ENCODE data around the gene DNHD1.
A peak's percentile ranks its signal among the peaks of the same experiment; 100 is the strongest.

The DNHD1 gene

DNA sequence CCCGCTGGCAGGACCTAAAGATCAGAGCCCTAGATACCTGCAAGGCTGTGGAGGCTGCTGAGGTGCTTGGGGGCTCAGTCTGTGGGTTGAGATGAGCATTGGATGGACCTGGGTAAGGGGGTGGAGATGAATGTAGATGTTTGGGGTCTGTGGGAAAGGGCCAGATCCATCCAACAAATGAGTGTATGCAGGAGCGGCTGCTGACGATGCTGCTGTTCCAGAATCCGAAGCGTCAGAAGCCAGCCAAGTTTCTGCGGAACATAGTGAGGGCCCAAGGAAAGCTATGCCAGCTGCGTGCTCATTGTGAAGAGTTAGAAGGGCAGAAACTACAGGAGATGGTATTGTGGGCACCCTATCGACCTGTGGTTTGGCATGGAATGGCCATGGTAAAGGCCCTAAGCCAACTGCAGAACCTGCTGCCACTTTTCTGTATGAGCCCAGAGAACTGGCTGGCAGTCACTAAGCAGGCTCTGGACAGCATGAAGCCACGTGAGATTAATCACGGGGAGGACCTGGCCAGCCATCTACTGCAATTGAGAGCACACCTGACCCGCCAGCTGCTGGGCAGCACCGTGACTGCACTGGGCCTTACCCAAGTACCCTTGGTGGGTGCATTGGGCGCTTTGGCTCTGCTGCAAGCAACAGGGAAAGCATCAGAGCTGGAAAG lies 69.8 kb downstream of the DNHD1 start:
- no peak overlapping the region for H3K4me3 ChIP-seq (ENCODE audit: low read depth, low read length)
- DNase-seq (ENCODE audit: low read depth), result no peak
- TF ChIP-seq, protein P1, sequence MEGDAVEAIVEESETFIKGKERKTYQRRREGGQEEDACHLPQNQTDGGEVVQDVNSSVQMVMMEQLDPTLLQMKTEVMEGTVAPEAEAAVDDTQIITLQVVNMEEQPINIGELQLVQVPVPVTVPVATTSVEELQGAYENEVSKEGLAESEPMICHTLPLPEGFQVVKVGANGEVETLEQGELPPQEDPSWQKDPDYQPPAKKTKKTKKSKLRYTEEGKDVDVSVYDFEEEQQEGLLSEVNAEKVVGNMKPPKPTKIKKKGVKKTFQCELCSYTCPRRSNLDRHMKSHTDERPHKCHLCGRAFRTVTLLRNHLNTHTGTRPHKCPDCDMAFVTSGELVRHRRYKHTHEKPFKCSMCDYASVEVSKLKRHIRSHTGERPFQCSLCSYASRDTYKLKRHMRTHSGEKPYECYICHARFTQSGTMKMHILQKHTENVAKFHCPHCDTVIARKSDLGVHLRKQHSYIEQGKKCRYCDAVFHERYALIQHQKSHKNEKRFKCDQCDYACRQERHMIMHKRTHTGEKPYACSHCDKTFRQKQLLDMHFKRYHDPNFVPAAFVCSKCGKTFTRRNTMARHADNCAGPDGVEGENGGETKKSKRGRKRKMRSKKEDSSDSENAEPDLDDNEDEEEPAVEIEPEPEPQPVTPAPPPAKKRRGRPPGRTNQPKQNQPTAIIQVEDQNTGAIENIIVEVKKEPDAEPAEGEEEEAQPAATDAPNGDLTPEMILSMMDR (conservative IDR thresholded peaks at IDR 0.05; ENCODE audit: low read depth, low read length), result no peak

DNA sequence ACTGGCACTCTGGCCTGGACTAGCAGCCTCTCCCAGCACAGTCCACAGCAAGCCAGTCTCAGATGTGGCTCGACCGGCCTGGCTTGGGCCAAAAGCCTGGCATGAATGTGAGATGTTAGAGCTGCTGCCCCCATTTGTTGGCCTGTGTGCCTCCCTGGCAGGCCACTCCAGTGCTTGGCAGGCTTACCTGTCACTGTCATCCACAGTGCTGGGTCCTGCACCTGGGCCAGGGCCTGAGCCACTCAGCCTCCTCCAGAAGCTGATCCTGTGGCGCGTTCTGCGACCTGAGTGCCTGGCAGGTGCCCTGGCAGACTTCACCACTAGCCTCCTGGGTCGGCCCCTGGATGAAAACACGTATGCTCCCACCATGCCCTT lies 70.3 kb downstream of the DNHD1 start:
- TF ChIP-seq, protein P1 (conservative IDR thresholded peaks at IDR 0.05; ENCODE audit: low read depth, low read length), result no peak
- H3K4me3 ChIP-seq (ENCODE audit: low read depth, low read length), result no peak overlapping the region
- DNase-seq (ENCODE audit: low read depth), result no peak

DNA sequence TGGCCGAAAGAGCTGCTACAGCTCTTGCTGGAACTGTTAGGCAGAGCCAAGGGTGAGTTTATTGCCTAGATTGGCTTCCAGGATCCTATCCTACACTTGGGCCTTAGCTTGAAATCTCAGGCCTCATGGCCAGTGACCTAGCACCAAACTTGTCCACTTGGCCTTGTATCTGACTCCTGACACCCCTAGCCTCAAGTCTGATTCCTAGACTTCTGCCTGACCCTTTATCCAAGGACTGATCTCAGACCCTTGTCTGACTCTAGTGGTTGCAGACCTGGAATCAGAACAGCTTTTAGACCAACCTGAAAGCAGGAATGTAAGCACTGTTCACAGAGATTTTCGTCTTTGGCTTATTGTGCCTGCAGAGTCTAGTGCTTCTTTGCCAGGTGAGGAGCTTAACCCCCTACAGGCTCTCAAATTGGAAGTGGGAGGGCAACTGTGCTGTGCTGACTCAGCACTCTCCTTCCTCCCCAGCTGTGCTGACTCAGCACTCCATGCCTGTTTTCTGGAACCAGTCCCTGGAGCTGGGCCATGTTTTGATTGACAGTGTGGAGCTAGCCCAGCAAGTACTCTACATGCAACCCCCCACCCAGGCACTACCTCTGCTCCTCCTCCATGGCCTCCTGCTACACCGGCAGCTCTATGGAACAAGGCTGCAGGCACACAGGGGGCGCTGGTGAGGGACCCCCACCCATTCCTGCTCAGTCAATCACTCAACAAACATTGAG lies 71.3 kb downstream of the DNHD1 start:
- DNase-seq (ENCODE audit: low read depth), result peak; percentile 86
- TF ChIP-seq, protein P1 (conservative IDR thresholded peaks at IDR 0.05; ENCODE audit: low read depth, low read length), result peak; percentile 19

DNA sequence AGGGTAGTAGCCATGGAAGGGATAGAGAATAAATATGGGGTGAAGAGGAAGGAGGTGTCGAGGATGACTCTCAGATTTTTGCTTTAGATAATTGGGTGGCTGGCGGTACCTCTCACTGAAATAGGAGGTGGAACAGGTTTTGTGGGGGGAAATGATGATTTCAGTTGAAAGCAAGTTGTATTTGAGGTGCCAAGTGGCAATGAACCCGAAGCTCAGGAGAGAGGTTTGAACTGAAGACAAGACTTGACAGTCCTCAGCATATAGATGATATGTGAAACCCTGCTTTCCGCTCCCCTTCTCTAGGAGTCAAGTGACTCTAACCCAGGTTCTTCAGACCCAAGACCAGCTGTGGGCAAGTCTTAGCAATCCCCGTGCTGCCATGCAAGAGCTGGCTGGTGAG lies 72.6 kb downstream of the DNHD1 start:
- TF ChIP-seq, protein P1 (conservative IDR thresholded peaks at IDR 0.05; ENCODE audit: low read depth, low read length), result no peak
- H3K4me3 ChIP-seq (ENCODE audit: low read depth, low read length), result no peak overlapping the region
- no peak for DNase-seq (ENCODE audit: low read depth)

More for the DNA sequence above, 71.3 kb downstream of the DNHD1 start:
- no peak overlapping the region for H3K4me3 ChIP-seq (ENCODE audit: low read depth, low read length)

DNA sequence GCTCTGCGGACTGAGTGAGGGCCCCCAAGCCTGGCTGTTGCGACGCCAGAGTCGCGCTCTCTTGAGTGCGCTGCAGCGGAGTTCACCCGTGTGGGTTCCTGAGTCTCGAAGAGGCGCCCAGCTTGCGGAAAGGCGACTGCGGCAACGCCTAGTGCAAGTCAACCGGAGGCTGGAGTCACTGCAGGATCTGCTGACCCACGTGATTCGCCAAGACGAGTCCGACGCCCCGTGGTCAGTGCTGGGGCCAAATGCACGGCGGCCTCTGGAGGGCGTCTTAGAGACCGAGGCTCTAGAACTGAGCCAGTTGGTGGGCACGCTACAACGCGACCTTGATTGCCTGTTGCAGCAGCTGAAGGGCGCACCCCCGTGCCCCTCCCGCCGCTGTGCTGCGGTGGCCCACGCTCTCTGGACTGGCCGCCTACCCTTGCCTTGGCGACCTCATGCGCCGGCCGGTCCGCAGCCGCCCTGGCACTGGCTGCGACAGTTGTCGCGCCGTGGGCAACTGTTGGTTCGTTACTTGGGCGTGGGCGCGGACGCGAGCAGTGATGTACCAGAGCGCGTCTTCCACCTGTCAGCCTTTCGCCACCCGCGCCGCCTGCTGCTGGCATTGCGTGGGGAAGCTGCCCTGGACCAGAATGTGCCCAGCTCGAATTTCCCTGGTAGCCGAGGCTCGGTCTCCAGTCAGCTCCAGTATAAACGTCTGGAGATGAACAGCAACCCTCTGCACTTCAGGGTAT lies 73.8 kb downstream of the DNHD1 start:
- TF ChIP-seq, protein P1 (conservative IDR thresholded peaks at IDR 0.05; ENCODE audit: low read depth, low read length), result no peak
- H3K4me3 ChIP-seq (ENCODE audit: low read depth, low read length), result no peak overlapping the region
- no peak for DNase-seq (ENCODE audit: low read depth)

DNA sequence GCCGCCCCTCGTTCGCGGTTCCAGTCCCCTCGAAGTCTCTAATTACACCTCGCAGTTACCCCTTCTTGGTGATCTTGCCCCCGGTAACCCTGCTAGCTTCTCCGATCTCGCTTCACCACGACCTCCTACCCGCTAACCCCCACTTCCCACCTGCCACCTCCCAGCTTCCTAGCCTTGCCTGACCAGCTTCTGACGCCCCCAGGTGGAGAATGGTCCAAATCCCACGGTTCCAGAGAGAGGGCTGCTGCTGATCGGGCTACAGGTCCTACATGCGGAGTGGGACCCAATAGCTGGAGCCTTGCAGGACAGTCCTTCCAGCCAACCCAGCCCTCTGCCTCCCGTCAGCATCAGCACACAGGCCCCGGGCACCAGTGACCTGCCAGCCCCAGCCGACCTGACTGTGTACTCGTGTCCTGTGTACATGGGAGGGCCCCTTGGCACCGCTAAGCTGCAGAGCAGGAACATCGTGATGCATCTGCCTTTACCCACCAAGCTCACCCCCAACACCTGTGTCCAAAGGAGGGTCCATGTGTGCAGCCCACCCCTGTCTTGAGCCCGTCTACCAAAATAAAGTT lies 74.4 kb downstream of the DNHD1 start:
- DNase-seq (ENCODE audit: low read depth), result no peak
- H3K4me3 ChIP-seq (ENCODE audit: low read depth, low read length), result no peak overlapping the region
- TF ChIP-seq, protein P1 (conservative IDR thresholded peaks at IDR 0.05; ENCODE audit: low read depth, low read length), result peak; percentile 2

Measured in choroid plexus epithelial cell (primary cell).